Keratinocyte (primary cell): ENCODE results near the gene AP5B1. TPM values are rescaled to one million over a fixed set of nuclear protein-coding genes. Genes with fewer than 3 reads are reported as not detected.

Experiments
- DNase-seq: peaks from one replicate; pipeline ENCODE4 v3.0.0-alpha.2; 2011; ENCODE audit warnings: low read depth, missing footprints, low spot score
- FAIRE-seq: peaks from 2 replicates; lab custom pipeline; 2011; peaks lifted over from hg19 to GRCh38; lab: Jason Lieb, UNC
- H2AFZ ChIP-seq: 2 replicates; pipeline ENCODE4 v1.6.0; 2012; ENCODE audit warnings: low read length, control low read depth, inconsistent platforms; ENCODE audit not compliant: control insufficient read depth
- H3K27ac ChIP-seq: 2 replicates; pipeline ENCODE4 v1.5.1; 2011; ENCODE audit warnings: low read length; ENCODE audit not compliant: control insufficient read depth, insufficient read depth
- H3K27me3 ChIP-seq: 3 replicates; pipeline ENCODE4 v1.6.0; 2011; ENCODE audit warnings: low read length; ENCODE audit not compliant: control insufficient read depth, insufficient read depth; ENCODE audit errors: extremely low read depth
- H3K36me3 ChIP-seq, 2 experiments: 2 replicates in 1 of 2; 3 replicates in 1 of 2; pipeline ENCODE4 v1.5.1; 2011; ENCODE audit warnings: low read length in 2 of 2, mild to moderate bottlenecking in 1 of 2; ENCODE audit not compliant: control insufficient read depth in 2 of 2, insufficient read depth in 2 of 2; ENCODE audit errors: extremely low read depth in 1 of 2
- H3K4me1 ChIP-seq: 3 replicates; pipeline ENCODE4 v1.5.1; 2011; ENCODE audit warnings: low read length; ENCODE audit not compliant: control insufficient read depth, insufficient read depth; ENCODE audit errors: extremely low read depth
- H3K4me2 ChIP-seq: 3 replicates; pipeline ENCODE4 v1.6.0; 2011; ENCODE audit warnings: low read depth, low read length; ENCODE audit not compliant: control insufficient read depth, insufficient read depth; ENCODE audit errors: extremely low read depth
- H3K4me3 ChIP-seq, 3 experiments: fragments of 200-600 bp in 1 of 3; sonication (generic) in 1 of 3; 2 replicates in 2 of 3; 3 replicates in 1 of 3; pipeline ENCODE4 v1.5.1; 2011 to 2016; ENCODE audit warnings: low read length in 3 of 3, mild to moderate bottlenecking in 3 of 3, control low read depth in 2 of 3, inconsistent platforms in 1 of 3, low read depth in 1 of 3, mixed read lengths in 1 of 3, mixed run types in 1 of 3, moderate library complexity in 1 of 3; ENCODE audit not compliant: control insufficient read depth in 2 of 3, insufficient read depth in 2 of 3; ENCODE audit errors: extremely low read depth in 1 of 3
- H3K79me2 ChIP-seq: 2 replicates; pipeline ENCODE4 v1.6.0; 2012; ENCODE audit warnings: low read length; ENCODE audit not compliant: control insufficient read depth, insufficient read depth
- H3K9ac ChIP-seq: 3 replicates; pipeline ENCODE4 v1.6.0; 2011; ENCODE audit warnings: low read length; ENCODE audit not compliant: control insufficient read depth, insufficient read depth; ENCODE audit errors: extremely low read depth
- H3K9me1 ChIP-seq: 3 replicates; pipeline ENCODE4 v1.6.0; 2011; ENCODE audit warnings: low read length; ENCODE audit not compliant: control insufficient read depth, insufficient read depth; ENCODE audit errors: extremely low read depth
- H3K9me3 ChIP-seq: 2 replicates; pipeline ENCODE4 v1.5.1; 2012; ENCODE audit warnings: low read depth, low read length; ENCODE audit not compliant: control insufficient read depth
- H4K20me1 ChIP-seq: 3 replicates; pipeline ENCODE4 v1.6.0; 2011; ENCODE audit warnings: low read length; ENCODE audit not compliant: control insufficient read depth, insufficient read depth; ENCODE audit errors: extremely low read depth
- EZH2 ChIP-seq: IDR thresholded peaks from one replicate; pipeline ENCODE4 v1.6.1; 2012; ENCODE audit warnings: inconsistent platforms, mild to moderate bottlenecking, low read length, moderate library complexity
- dilution Hi-C: fragments of 300-500 bp; cut with MboI; formaldehyde crosslinking; loops from one replicate; pipeline ENCODE4 v1.7.0; 2020; ENCODE audit warnings: low sequenced_read_pairs; ENCODE audit not compliant: extremely low pct_ligation_motif_present
- polyA plus RNA-seq, 5 experiments: library from polyadenylated mRNA; depleted of rRNA in 3 of 5; stranded (reverse) in 3 of 5; stranded (forward) in 1 of 5; unstranded in 1 of 5; fragments of >200 nt; gene quantifications; 1 replicate in 1 of 5; 2 replicates in 3 of 5; 3 replicates in 1 of 5; pipeline versions ENCODE4 v1.2.1 to v1.2.3, GENCODE V29; 2011 to 2012; ENCODE audit warnings: missing spikeins in 2 of 5, low read depth in 1 of 5, low replicate concordance in 1 of 5
- TF ChIP-seq, protein P1 (sequence below), 3 experiments: IDR thresholded peaks in 1 of 3; conservative IDR thresholded peaks in 1 of 3; optimal IDR thresholded peaks in 1 of 3; 2 replicates in 2 of 3; 3 replicates in 1 of 3; pipeline versions ENCODE3 to v1.5.1; 2011; ENCODE audit warnings: low read length in 3 of 3, mild to moderate bottlenecking in 3 of 3, moderate library complexity in 2 of 3, control low read depth in 1 of 3, inconsistent platforms in 1 of 3; ENCODE audit not compliant: insufficient read depth in 2 of 3; ENCODE audit errors: extremely low read depth in 1 of 3

AP5B1 gene
- polyA plus RNA-seq, 1 donor (not counting 4 experiments of a cell fraction or from before 2014, with no cell fraction given), result 3.1 TPM

DNA sequence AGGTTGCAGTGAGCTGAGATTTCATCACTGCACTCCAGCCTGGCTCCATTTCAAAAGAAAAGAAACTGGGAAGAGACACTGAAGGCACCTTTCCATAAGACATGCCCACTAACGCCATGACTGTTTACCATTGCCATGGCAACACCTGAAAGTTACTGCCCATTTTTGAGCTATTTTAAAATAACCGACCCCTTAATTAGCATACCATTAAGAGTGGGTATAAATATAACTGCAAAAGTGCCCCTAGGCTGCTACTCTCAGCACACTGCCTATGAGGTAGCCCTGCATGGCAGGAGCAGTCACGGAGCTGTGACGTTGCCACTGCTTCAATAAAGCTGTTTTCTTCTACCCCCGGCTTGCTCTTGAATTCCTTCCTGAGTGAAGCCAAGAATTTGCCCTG is 50.3 kb downstream of the AP5B1 start:
- no peaks in the 10 kb centered on the region for H3K4me1 ChIP-seq
- no peaks in the 10 kb centered on the region for H3K9me3 ChIP-seq
- dilution Hi-C loops, result no loop called here
- DNase-seq (no peak), FAIRE-seq (no peak)
- TF ChIP-seq, protein P1, sequence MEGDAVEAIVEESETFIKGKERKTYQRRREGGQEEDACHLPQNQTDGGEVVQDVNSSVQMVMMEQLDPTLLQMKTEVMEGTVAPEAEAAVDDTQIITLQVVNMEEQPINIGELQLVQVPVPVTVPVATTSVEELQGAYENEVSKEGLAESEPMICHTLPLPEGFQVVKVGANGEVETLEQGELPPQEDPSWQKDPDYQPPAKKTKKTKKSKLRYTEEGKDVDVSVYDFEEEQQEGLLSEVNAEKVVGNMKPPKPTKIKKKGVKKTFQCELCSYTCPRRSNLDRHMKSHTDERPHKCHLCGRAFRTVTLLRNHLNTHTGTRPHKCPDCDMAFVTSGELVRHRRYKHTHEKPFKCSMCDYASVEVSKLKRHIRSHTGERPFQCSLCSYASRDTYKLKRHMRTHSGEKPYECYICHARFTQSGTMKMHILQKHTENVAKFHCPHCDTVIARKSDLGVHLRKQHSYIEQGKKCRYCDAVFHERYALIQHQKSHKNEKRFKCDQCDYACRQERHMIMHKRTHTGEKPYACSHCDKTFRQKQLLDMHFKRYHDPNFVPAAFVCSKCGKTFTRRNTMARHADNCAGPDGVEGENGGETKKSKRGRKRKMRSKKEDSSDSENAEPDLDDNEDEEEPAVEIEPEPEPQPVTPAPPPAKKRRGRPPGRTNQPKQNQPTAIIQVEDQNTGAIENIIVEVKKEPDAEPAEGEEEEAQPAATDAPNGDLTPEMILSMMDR (optimal IDR thresholded peaks at IDR 0.05 in 1 of 3, IDR thresholded peaks at IDR 0.05 in 1 of 3, conservative IDR thresholded peaks at IDR 0.05 in 1 of 3; ENCODE audit: extremely low read depth in 1 of 3, insufficient read depth in 2 of 3, low read length in 3 of 3), result no peak
- TF ChIP-seq EZH2, result no peak
- no peaks in the 10 kb centered on the region for H3K9me1 ChIP-seq
- no peaks in the 10 kb centered on the region for H3K36me3 ChIP-seq
- no peak overlapping the region for H3K9ac ChIP-seq
- H3K4me2 ChIP-seq, result no peak overlapping the region
- no peak overlapping the region for H2AFZ ChIP-seq
- H3K27me3 ChIP-seq, result no peaks in the 10 kb centered on the region
- no peaks in the 10 kb centered on the region for H4K20me1 ChIP-seq
- H3K27ac ChIP-seq, result no peak overlapping the region
- no peaks in the 10 kb centered on the region for H3K79me2 ChIP-seq
- no peak overlapping the region for H3K4me3 ChIP-seq

DNA sequence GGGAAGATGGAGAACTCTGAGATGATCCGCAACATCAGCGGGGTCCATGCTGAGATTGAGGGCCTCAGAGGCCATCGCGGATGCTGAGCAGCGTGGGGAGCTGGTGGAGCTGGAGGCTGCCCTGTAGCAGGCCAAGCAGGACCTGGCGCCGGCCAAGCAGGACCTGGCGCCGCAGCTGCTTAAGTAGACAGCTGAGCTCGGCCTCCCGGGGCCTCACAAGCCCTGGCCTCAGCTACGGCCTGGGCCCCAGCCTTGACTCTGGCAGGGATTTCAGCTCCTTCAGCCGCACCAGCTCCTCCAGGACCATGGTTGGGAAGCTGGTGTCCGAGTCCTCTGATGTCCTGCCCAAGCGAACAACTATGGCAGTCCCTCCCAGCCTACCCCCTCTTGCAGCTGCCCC is 52.9 kb downstream of the AP5B1 start:
- no peaks in the 10 kb centered on the region for H3K36me3 ChIP-seq
- H4K20me1 ChIP-seq, result no peaks in the 10 kb centered on the region
- no peaks in the 10 kb centered on the region for H3K4me1 ChIP-seq
- FAIRE-seq (no peak), DNase-seq (no peak)
- H3K9me3 ChIP-seq, result no peaks in the 10 kb centered on the region
- TF ChIP-seq, protein P1 (optimal IDR thresholded peaks at IDR 0.05 in 1 of 3, IDR thresholded peaks at IDR 0.05 in 1 of 3, conservative IDR thresholded peaks at IDR 0.05 in 1 of 3; ENCODE audit: extremely low read depth in 1 of 3, insufficient read depth in 2 of 3, low read length in 3 of 3), result no peak
- TF ChIP-seq EZH2, result no peak
- H3K27me3 ChIP-seq, result no peaks in the 10 kb centered on the region
- no peak overlapping the region for H2AFZ ChIP-seq
- no peak overlapping the region for H3K27ac ChIP-seq
- no peak overlapping the region for H3K9ac ChIP-seq
- H3K9me1 ChIP-seq, result no peaks in the 10 kb centered on the region
- no peak overlapping the region for H3K4me2 ChIP-seq
- no peak overlapping the region for H3K4me3 ChIP-seq
- no peaks in the 10 kb centered on the region for H3K79me2 ChIP-seq
- dilution Hi-C loops, result no loop called here
